Measurements from ENCODE around the gene DTNA.

The DTNA gene

DNA sequence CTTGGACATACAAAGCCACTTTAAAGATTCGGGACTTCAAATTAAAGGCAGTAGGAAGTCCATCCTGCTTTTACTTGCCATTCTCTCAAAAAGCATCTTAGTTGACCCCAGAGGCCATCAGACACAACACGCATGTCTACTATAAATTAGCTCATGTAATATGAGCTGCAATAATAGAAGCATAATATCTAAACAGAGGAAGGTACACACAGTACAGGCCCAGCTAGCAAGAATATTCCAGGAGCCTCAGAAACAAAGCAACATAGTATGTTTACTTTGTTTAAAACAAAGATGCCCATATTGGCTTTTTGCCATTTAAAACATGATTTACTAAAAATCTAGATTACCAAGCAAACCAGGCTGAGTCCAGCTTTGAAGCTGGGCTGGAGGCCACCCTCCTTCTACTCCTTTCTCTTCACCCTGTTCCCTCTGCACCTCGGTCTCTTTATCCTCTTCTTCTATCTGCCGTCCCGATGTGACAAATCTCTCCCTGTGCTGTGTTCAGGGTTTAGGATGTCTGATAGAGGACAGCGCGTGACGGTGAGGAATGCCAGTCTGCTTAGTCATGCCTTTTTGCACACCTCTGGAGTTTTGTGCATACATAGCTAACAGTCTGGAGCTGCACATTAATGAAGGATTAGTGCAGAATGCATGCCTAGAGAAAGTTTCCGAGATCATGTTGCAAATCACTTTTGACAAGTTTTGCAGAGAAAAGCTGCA is 28.2 kb downstream of the DTNA start:
- DNase-seq = no peak
- TF ChIP-seq POLR2A (IDR thresholded peaks at IDR 0.05; ENCODE audit: low read length) = no peak
- no peak for TF ChIP-seq GATA1 (IDR thresholded peaks at IDR 0.05; ENCODE audit: low read depth, low read length)

- TF ChIP-seq GATA1 (IDR thresholded peaks at IDR 0.05; ENCODE audit: low read depth, low read length) = no peak
- TF ChIP-seq POLR2A (IDR thresholded peaks at IDR 0.05; ENCODE audit: low read length) = no peak
These were observed 30.0 kb downstream of the DTNA start for GRCh38 chr18:34740101-34740500.

GRCh38 chr18:34740724-34741123 is 30.6 kb downstream of the DTNA start:
- TF ChIP-seq POLR2A (IDR thresholded peaks at IDR 0.05; ENCODE audit: low read length) (no peak), GATA1 (IDR thresholded peaks at IDR 0.05; ENCODE audit: low read depth, low read length) (no peak)
- no peak for DNase-seq

More at GRCh38 chr18:34740101-34740500, 30.0 kb downstream of the DTNA start:
- DNase-seq = no peak

DNA sequence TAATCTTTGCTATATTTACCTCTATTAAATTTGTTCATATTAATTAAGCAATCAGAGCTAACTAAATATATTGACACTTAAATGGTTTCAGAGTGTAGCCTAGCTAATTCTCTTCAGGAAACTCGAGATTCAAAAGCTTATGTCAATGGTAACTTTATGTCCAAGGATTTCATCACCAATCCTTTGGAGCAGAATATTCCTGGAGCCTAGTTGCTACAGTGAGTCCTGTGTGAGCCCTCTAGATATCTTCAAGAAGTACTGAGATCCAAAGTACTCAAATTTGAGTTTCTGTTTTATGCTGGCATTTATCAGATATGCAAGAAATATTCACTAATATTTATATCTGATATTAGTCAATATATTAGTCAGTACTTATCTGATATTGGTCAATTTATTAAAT is 31.3 kb downstream of the DTNA start:
- TF ChIP-seq POLR2A (IDR thresholded peaks at IDR 0.05; ENCODE audit: low read length) = no peak
- no peak for DNase-seq

- DNase-seq = no peak
These were observed 32.8 kb downstream of the DTNA start for GRCh38 chr18:34742891-34743341.

DNA sequence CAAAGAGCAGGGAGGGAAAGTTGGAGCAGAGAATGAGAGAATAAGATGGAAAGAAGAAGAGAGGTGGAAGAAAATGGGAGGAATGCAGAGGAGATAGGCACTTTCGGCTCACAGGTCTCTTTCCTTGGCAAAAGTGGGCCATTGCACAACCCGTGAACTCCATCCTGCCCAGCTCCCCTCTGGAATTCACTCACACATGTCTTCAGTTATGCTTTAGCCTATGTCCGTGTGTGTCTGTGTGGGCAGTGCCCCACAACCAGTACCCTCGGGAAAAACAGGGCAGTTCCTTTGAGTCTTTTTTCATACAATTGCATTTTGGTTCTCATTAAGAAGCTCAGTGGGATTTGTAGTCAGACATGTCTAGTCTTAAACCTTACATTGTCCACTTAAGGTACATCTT is 34.5 kb downstream of the DTNA start:
- DNase-seq = no peak
- TF ChIP-seq GATA1 (IDR thresholded peaks at IDR 0.05; ENCODE audit: low read depth, low read length) (no peak), POLR2A (IDR thresholded peaks at IDR 0.05; ENCODE audit: low read length) (no peak)

More at GRCh38 chr18:34742891-34743341, 32.8 kb downstream of the DTNA start:
- TF ChIP-seq POLR2A (IDR thresholded peaks at IDR 0.05; ENCODE audit: low read length) (no peak), GATA1 (IDR thresholded peaks at IDR 0.05; ENCODE audit: low read depth, low read length) (no peak)

DNA sequence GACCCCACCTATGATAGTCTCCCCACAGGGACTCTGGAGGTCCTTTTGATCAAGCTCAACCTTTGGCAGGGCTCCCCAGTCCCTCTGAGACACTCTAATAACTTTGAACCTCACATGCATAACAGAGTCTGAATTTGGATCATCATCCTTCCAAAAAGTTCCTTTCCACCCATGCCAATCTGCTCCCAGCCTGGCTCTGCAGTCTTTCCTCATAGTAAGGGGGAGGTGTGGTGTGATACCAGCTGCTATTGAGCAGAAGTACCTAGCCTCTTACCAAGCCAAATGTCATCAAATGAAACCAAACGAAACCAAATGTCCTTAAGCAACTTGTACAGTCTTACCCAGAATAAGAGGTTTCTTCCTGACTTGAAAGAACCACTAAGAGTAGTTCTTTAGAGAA is 36.5 kb downstream of the DTNA start:
- no peak for DNase-seq
- no peak for TF ChIP-seq GATA1 (IDR thresholded peaks at IDR 0.05; ENCODE audit: low read depth, low read length)
- TF ChIP-seq POLR2A (IDR thresholded peaks at IDR 0.05; ENCODE audit: low read length) = no peak

- no peak for DNase-seq
- TF ChIP-seq GATA1 (IDR thresholded peaks at IDR 0.05; ENCODE audit: low read depth, low read length) = no peak
- no peak for TF ChIP-seq POLR2A (IDR thresholded peaks at IDR 0.05; ENCODE audit: low read length)
These were observed 39.6 kb downstream of the DTNA start for GRCh38 chr18:34749721-34750120.

GRCh38 chr18:34752056-34752455 is 42.0 kb downstream of the DTNA start:
- TF ChIP-seq GATA1 (IDR thresholded peaks at IDR 0.05; ENCODE audit: low read depth, low read length) (no peak), POLR2A (IDR thresholded peaks at IDR 0.05; ENCODE audit: low read length) (no peak)
- no peak for DNase-seq

DNA sequence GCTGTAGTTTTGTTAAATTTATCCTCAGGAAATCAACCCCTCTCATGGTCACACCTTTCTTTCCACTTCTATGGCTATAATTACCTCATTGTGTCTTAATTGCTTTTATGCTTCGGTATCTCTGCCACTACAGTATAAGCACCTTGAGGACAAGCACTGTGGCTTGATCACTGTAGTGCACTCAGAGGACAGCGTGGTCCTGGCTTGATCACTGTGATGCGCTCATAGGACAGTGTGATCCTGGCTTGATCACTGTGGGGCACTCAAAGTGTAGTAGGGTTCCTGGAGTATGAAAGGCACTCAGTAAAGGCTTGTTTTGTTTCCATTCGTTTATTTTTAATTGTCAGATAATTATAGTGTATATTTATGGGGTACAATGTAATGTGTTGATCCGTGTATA is 44.2 kb downstream of the DTNA start:
- DNase-seq = no peak
- TF ChIP-seq POLR2A (IDR thresholded peaks at IDR 0.05; ENCODE audit: low read length) (no peak), GATA1 (IDR thresholded peaks at IDR 0.05; ENCODE audit: low read depth, low read length) (no peak)

- TF ChIP-seq POLR2A (IDR thresholded peaks at IDR 0.05; ENCODE audit: low read length) = no peak
- no peak for TF ChIP-seq GATA1 (IDR thresholded peaks at IDR 0.05; ENCODE audit: low read depth, low read length)
- DNase-seq = no peak
These were observed 47.6 kb downstream of the DTNA start for GRCh38 chr18:34757666-34758065.

GRCh38 chr18:34758378-34758948 is 48.4 kb downstream of the DTNA start:
- no peak for DNase-seq
- TF ChIP-seq GATA1 (IDR thresholded peaks at IDR 0.05; ENCODE audit: low read depth, low read length) (no peak), POLR2A (IDR thresholded peaks at IDR 0.05; ENCODE audit: low read length) (no peak)

DNA sequence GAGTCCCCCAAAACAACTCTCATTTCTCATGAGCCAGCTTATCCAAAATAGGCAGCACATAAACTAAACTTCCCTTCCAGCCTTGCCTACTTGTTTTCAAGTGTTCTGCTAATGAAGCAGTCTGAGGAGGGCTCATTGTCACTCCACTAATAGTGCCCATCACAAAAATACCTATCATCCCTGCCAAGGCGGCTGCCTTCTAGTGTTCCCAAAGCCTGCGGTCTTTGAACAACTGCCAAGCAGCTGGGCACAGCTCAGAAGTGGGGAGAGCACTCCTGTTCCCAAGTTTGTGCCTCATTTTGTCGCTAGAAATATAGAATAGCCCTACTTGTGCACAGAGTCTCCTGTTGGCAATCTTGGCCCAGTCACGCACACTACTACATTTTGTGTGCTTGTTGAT is 50.3 kb downstream of the DTNA start:
- no peak for DNase-seq

GRCh38 chr18:34764451-34764850 is 54.4 kb downstream of the DTNA start:
- no peak for DNase-seq
- TF ChIP-seq POLR2A (IDR thresholded peaks at IDR 0.05; ENCODE audit: low read length) (no peak), GATA1 (IDR thresholded peaks at IDR 0.05; ENCODE audit: low read depth, low read length) (no peak)

More for the DNA sequence above, 50.3 kb downstream of the DTNA start:
- TF ChIP-seq GATA1 (IDR thresholded peaks at IDR 0.05; ENCODE audit: low read depth, low read length) = no peak
- no peak for TF ChIP-seq POLR2A (IDR thresholded peaks at IDR 0.05; ENCODE audit: low read length)

- DNase-seq = no peak
- TF ChIP-seq POLR2A (IDR thresholded peaks at IDR 0.05; ENCODE audit: low read length) = no peak
These were observed 57.5 kb downstream of the DTNA start for GRCh38 chr18:34767601-34768027.

Data from erythroblast (primary cell).